Stimulated activated CD8-positive, alpha-beta memory T cell treated with anti-CD3 and anti-CD28 coated beads, Interleukin-4, amount 100 ng/mL, for 48 hours (primary cell): ENCODE measurements around the gene MAG.

Experiments used
- DNase-seq: peaks from one replicate; pipeline ENCODE4 v3.0.0-alpha.2; 2020

The MAG gene

DNA sequence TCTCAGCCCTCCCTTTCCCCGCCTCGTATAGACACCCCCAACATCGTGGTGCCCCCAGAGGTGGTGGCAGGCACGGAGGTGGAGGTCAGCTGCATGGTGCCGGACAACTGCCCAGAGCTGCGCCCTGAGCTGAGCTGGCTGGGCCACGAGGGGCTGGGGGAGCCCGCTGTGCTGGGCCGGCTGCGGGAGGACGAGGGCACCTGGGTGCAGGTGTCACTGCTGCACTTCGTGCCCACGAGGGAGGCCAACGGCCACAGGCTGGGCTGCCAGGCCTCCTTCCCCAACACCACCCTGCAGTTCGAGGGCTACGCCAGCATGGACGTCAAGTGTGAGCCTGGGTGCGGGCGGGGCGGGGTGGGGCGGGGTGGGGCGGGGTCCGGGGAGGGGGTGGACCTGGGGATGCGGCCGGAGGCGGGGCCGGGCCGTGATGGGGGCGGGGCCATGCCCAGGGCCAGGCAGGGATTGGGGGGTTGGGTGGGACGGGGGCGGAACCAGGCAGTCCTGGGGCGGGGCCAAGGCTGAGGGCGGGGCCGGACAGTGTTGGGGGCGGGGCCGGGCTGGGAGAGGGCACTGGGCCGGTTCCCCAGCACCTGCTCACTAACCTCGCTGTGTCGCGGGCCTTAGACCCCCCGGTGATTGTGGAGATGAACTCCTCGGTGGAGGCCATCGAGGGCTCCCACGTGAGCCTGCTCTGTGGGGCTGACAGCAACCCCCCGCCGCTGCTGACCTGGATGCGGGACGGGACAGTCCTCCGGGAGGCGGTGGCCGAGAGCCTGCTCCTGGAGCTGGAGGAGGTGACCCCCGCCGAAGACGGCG, 7.8 kb downstream of the MAG start:
- peak; percentile 49 for DNase-seq

DNA sequence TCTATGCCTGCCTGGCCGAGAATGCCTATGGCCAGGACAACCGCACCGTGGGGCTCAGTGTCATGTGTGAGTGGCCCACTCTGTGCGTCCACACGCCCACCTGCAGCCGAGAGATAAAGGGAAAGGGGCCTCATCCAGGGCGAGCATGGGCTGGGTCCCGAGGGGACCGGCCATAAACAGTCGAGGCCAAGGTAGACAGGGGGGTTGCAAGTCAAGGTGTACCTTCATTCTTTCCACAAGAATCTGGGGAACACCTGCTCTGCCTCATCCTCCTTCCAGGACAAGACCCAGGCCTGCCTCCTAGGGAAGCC, 8.3 kb downstream of the MAG start:
- DNase-seq, result no peak

DNA sequence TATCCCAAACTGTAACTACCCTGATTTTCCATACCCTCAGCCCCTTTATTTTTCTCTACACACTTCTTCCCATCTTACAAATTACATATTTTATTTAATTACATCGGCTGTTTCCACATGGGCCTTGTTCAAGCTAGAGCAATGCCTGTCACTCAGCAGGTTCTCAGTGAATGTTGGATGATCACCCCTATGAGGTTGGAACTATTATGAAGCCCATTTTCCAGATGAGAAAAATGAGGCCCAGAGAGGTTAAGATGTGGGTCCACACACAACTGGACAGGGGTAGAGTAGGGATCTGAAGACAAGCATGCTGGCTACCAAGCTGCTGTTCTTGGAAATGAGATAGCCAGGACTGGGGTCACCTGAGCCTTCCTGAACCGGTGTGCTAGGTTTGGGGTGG, 10.0 kb downstream of the MAG start:
- no peak for DNase-seq

DNA sequence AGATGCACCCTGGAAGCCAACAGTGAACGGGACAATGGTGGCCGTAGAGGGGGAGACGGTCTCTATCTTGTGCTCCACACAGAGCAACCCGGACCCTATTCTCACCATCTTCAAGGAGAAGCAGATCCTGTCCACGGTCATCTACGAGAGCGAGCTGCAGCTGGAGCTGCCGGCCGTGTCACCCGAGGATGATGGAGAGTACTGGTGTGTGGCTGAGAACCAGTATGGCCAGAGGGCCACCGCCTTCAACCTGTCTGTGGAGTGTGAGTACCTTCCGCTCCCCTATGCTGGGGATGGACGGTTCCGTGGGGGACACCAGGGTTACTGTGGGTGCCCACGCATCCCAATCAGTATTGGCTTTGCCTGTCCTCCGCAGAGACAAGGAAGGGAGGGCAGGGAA, 10.5 kb downstream of the MAG start:
- DNase-seq, result no peak

DNA sequence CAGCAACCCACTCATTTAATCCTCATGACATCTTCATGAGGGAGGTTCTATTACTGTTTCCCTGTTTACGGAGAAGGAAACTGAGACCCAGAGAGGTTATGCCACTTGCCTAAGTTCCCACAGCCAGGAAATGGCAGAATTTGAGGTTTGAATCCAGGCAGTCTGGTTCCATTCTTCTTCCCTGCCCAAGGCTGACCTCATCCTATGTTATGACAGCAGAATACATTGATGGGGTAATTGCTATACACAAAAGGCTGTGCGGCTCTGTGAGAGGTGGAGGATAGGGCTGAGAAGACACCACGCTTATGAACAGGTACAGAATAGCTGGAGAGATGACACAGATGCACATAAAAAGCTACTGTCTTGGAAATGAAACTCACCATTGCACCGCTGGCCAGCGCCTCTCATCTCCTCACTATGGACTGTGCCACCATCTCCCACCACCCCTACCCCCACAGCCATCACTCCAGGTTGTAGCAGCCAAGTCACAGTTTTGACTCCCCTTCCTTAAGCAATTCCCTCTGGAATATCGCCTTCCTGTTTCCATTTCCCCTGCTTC, 11.5 kb downstream of the MAG start:
- no peak for DNase-seq

DNA sequence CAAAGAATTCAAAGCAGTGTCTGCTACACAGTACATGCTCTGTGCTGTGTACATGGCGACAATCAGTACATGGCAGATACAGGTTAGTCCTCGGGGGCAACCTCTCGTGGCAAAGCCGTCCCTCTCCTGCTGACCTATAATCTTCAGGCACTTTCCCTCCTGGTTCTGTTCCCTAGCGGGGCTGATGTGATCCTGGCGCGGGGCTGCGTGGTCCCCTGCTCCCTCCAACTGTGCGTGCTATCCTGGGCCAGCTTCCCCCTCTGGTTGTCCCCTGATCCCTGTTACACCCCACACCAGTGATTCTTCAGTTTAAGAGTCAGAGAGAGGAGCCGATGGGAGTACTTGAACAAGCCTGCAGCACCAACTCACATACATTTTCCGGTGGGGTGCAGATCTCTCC, 12.1 kb downstream of the MAG start:
- no peak for DNase-seq

DNA sequence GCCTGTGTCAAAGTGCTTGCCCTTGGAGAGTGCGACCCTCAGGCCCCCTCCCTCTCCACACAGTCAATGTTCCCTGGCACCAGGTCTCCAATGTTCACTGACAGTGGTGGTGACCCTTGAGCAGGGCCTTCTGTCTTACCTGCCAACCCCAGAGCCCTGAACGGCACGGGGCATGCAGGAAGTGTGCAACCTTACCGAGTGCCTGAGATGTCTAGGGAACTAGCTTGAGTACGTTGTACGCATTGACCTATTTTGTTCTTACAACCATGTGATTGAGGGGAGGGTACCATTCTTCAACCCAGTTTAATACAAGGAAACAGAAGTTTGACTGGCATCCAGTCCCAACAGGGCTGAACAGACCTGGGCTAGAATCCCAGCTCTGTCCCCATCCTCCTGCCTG, 13.2 kb downstream of the MAG start:
- DNase-seq, result no peak

DNA sequence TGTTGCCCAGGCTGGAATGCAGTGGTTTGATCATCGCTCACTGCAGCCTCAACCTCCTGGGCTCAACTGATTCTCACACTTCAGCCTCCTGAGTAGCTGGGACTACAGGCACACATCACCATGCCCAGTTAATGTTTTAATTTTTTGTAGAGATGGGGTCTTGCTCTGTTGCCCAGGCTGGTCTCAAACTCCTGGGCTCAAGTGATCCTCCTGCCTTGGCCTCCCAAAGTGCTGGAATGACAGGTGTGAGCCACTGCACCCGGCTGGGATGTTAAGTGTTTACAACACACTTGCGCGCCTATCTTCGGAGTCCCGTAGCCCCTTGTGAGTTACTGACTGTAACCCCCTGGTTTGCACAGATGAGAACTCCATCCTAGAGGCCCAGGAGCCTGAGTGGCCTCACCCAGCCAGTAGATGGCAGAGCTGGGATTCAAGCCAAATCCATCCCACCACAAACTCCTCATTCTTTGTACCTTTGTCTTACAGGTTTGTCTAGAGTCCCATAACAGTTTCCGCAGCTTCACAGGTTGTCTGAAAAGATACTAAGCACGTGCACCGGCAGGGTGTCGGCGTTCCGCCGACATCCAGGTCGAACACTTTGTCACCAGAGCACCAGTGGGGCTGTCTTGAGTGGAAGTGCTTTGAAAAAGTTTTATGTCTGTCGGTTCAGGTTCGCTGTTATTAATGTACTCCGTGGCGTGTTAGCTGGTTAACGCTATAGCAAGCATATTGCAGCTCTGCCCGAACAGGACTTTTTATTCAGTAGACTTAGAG, 14.7 kb downstream of the MAG start:
- no peak for DNase-seq

DNA sequence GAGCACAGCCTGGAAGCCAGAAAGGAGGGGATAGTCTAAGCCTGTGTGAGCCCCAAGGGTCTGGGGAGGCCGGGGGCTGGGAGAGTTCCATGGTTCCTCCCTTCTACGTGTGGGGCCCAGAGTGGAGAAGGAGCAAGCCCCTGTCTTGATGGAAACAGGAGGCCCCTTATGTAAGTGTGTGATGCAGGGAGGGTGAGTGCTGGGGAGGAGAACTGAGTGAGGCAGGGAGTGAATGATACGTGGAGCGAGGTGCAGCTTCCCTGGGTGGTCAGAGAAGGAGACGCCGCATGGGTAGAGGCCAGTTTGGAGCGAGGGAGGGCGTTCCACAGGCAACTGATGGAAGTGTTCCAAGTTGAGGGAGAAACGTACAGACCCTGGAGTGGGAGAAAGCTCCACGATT, 16.0 kb downstream of the MAG start:
- no peak for DNase-seq

DNA sequence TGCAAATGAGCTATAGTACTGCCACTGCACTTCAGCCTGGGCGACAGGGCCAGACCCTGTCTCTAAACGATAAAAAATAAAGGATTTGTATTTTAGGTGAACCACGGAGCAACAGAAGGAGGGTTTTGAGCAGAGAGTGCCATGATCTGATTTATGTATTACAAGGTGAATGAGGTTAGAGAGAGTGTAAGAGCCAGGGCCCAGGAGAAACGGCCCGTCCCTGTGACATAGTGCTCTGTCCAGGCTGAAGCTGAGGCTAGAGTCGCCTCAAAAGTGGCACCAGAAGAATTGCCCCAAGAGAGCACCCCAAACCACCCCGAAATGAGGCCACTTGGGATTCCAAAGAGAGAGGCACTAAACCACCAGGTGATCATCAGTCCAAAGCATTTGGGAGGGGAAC, 16.9 kb downstream of the MAG start:
- no peak for DNase-seq

DNA sequence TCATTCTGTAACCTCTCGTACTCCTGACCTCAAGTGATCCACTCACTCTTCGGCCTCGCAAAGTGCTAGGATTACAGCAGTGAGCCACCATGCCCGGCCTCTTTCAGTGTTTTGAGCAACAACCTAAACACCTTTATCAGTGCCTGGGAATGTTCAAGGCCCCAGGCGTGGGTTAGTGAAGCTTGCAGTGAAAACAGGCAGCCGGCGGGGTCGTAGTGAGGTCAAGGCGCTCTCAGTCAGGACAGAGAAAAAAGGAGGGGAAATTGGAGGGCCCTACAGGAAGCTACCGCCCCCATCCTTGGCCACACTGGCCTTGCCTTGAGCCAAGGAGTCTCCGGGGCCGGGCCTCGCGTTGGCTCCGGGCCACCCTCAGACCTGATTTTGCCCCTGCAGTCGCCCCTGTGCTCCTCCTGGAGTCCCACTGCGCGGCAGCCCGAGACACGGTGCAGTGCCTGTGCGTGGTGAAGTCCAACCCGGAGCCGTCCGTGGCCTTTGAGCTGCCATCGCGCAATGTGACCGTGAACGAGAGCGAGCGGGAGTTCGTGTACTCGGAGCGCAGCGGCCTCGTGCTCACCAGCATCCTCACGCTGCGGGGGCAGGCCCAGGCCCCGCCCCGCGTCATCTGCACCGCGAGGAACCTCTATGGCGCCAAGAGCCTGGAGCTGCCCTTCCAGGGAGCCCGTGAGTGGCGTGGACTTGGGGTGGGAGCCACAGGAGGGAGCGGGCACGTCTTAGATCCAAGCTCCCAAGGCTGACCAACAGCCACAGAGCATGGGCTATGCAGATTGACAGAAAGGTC, 17.7 kb downstream of the MAG start:
- DNase-seq, result no peak

DNA sequence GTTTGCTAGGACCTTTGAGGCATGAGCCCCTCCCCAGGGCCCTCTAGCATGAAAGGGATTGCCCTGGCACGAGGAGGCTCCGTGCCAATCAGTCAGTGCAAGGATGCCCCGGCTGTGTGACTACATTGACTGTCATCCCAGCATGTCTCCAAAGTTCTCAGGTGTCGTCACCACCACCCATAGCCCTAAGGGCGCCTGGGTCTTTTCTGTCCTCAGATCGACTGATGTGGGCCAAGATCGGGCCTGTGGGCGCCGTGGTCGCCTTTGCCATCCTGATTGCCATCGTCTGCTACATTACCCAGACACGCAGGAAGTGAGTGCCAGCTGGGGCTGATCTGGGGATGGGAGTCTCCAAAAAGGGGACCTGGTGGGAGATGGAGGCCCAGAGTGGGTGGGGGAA, 18.4 kb downstream of the MAG start:
- DNase-seq, result no peak

DNA sequence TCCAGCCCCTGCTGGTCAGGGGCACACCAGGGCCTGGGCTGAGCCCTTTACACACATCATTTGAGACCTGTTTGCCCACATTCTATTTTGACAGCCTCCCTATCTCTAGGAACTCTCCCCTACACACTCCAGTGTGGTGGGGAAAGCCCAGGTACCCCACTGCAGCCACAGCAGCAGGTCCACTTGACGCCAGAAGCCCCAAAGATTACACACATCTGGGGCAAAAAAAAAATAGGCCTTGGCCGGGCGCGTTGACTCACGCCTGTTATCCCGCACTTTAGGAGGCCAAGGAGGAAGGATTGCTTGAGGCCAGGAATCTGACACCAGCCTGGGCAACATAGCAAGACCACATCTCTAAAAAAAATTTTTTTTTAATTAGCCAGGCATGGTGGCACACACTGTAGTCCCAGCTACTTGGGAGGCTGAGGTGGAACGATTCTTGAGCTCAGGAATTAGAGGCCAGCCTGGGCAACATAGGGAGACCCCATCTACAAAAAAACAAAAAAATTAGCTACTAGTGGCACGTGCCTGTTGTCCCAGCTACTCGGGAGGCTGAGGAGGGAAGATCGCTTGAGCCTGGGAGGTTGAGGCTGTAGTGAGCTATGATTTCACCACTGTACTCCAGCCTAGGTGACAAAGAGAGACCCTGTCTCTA, 19.0 kb downstream of the MAG start:
- no peak for DNase-seq

DNA sequence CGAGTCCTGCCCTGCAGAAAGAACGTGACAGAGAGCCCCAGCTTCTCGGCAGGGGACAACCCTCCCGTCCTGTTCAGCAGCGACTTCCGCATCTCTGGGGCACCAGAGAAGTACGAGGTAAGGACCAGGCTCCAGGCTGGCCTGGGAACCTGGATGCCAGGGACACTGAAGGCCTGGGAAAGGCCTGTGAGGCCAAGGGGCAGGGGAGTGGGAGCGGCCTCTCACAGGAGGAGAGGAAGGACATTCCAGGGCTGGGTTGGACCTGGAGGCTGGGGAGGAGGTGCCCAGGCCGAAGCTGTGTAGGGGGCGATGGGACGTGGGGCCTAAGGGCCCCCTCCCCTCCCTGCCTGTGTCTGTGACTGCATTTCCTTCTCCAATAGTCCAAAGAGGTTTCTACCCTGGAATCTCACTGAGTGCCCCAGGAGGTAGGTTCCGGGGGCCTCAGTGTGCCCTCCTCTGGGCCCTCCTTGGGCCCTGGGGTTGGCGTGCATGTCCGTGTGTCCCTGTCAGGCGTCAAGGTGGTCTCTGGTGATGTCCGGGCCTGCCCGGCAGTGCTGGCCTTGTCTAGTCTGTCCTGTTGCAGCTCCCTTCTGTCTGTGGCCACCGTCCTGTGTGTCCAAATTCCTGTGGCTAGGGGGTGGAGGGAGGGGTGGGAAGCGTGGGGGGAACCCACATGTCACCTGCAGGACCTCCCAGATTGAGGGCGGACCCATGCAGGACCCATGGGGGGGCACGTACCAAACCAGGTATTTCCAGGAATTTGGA, 20.1 kb downstream of the MAG start:
- DNase-seq, result no peak

DNA sequence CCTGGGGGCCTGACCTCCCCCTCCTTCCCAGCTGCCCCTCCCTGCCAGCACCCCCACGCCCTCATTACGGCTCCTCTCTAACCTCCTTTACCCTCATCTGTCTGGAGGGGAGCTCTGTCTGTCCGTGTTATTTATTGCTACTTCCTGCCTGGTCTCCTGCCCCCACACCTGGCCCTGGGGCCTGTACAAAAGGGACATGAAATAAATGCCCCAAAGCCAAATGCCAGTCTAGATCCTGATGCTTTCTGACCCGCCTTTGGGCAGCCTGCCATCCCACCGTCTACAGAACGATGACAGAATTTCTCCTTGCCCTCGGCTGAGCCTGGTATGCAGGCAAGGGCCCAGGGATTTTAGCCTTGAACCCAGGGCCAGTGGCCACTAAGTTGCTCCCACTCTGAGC, 21.6 kb downstream of the MAG start:
- no peak for DNase-seq

DNA sequence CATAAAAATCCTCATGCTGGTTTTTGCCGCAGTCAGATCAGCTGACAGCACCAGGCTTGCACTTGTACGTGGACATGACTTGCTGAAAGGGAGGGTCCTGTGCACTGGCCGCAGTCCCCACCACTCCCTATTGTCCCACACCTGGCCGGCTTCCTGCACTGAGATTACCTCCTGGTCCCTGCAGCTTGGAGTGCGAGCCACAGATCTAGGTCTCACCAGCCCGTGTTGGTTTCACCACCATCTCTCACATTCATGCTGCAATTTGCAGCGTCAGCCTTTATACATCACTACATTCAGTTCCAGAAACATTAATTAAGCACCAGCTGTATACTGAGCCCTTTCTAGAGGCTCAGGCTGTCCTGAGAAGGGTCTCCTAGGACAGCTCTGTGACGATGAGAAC, 22.1 kb downstream of the MAG start:
- DNase-seq, result no peak

DNA sequence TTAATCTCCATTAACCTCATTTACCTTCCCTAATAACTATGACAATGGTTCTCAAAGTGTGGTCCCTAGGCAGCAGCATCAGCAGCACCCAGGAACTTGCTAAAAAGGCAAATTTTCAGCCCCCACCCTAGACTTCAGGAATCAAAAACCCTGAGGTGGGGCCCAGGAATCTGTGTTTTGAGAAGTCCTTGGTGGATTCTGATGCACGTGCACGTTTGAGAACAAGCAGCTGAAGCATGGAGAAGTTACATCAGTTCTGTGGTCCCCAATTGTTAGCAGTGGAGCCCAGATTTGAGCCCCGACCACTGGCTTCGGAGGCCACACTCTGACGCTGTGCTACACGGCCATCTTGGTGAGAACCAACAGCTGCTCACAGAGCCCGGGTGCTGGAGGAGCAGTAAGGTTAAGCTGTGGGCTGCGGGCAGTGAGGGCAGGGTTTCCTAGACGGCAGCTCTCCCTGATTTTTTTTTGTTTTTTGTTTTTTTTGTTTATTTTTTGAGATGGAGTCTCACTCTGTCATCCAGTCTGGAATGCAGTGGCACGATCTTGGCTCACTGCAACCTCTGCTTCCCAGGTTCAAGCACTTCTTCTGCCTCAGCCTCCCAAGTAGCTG, 23.0 kb downstream of the MAG start:
- no peak for DNase-seq

DNA sequence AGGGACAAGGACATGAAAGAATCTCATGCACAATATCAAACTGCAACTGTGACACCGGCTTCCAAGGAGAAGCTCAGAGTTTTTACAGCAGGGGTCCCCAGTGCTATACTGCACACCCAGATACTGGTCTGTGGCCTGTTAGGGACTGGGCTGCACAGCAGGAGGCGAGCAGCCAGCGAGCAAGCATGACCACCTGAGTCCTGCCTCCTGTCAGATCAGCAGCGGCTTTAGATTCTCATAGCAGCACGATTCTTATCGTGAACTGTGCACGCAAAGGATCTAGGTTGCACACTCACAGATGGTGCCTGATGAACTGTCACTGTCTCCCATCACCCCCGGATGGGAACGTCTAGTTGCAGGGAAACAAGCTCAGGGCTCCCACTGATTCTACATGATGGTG, 23.9 kb downstream of the MAG start:
- no peak for DNase-seq

DNA sequence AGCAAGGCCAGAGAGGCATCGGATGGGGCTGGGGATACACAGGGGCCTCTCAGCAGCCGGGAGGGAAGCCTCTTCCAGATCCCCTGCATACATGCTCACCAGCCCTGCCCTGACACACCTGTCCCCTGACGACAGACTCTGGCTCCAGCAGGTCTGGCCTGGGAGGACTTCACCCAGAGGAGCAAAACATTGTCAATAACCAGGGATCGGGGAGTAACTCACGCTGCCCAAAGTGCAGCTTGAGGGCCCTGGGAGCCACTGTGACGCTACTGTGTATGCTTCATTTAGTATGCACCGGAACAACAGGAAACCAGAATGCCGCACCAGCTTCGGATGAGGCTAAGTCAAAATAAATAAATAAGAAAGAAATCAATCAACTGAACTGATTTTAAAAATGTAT, 24.6 kb downstream of the MAG start:
- DNase-seq, result no peak

DNA sequence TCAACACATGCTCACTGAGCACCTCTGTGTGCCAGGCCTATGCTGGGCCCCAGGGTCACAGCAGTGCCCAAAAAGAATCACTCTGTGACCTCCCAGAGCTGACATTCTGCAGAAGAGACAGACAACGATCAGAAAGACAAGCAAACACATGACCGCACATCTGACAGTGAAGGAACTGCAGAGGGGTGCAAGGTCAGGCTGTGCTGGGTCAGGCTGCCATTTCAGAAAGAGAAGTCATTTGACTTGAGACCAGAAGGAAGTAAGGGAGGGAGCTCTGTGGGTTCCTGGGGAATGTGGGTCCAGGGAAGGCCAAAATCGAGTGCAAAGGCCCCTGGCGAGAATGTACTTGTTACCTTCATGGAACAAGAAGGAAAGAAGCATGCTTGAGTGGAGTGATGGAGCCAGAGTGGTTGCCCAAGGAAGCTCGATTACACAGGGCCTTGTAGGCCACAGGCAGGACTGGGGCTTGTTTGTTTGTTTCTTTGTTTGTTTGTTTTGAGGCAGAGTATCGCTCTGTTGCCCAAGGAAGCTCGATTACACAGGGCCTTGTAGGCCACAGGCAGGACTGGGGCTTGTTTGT, 25.6 kb downstream of the MAG start:
- DNase-seq, result no peak

DNA sequence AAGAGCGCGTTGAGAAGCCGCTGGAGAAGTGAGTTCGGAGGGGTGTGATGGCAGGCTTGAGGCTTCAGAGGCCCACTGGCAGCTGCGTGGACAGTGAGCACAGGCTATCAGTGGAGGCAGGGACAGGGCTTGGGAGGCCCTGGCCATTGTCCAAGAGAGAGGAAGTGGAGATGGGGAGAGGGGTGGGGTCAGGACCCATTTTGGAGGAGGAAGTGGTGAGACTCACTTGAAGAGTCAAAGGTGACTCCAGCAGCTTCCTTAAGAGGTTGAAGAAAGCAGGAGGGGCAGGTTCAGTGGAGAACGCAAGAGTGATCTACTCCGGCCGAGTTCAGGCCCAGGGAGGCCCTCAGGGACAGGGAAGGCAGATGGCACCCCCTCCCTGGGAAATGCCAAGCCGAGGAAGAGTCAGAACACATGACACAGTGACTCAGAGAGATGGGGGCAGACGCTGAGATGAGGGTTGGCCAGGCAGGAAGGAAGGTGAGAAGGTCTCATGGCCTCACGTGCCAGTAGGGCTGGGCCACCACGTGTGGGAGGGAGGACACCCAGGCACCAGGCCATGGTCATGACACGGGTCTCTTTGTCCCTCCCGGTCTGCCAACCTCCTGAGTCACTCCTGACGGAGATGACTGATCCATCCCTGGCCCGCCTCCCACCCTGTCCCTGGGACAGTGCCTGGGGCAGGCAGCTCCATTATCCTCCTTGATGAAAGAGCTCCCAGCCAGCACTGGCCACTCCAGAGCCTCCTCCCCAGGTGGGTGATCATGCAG, 26.9 kb downstream of the MAG start:
- DNase-seq, result peak; percentile 43
